A549 (cell line): ENCODE results near the gene KDM8. TPM values are rescaled to one million over a fixed set of nuclear protein-coding genes. Genes with fewer than 3 reads are reported as not detected.

Source experiments
- ATAC-seq, 2 experiments: fragments of 200-7000 bp in 1 of 2; fragments of >200 bp in 1 of 2; cut with Nextera tagmentation in 1 of 2; cut with Tn5 transposase in 1 of 2; 3 replicates each; pipeline versions ENCODE4 v1.8.0 to v1.9.1; 2018 to 2020; ENCODE audit warnings: mild to moderate bottlenecking in 1 of 2, moderate library complexity in 1 of 2
- CTCF ChIA-PET: fragments of 300-600 bp; sonication (Branson Sonifier 250); formaldehyde crosslinking; extraction: SDS; loops from one replicate; lab custom pipeline; 2021; ENCODE audit warnings: antibody characterized with exemption, inconsistent platforms; lab: Yijun Ruan, JAX
- POLR2A ChIA-PET: fragments of 350-600 bp; formaldehyde crosslinking; extraction: SDS; loops from one replicate; lab custom pipeline; 2021; ENCODE audit warnings: antibody characterized with exemption, inconsistent platforms; lab: Yijun Ruan, JAX
- DNase-seq, 2 experiments: peaks; one replicate each; pipeline versions ENCODE4 v3.0.0 to v3.0.0-alpha.2; 2011 to 2016; ENCODE audit warnings: low read depth in 1 of 2, low spot score in 1 of 2
- FAIRE-seq: peaks from 2 replicates; lab custom pipeline; 2011; peaks lifted over from hg19 to GRCh38; lab: Jason Lieb, UNC
- H3K27ac ChIP-seq, 2 experiments: fragments of >200 bp; sonication (Bioruptor Twin); formaldehyde crosslinking; 3 replicates each; pipeline ENCODE4 v1.5.1; 2016 to 2017
- H3K4me1 ChIP-seq: fragments of >200 bp; sonication (Bioruptor Twin); formaldehyde crosslinking; 3 replicates; pipeline ENCODE4 v1.6.1; 2016
- H3K4me2 ChIP-seq: fragments of >200 bp; sonication (Bioruptor Twin); formaldehyde crosslinking; 3 replicates; pipeline ENCODE4 v1.6.1; 2016
- H3K4me3 ChIP-seq: fragments of >200 bp; sonication (Bioruptor Twin); formaldehyde crosslinking; 3 replicates; pipeline ENCODE4 v1.5.1; 2016
- H3K9me3 ChIP-seq: fragments of >200 bp; sonication (Bioruptor Twin); formaldehyde crosslinking; 3 replicates; pipeline ENCODE4 v1.6.1; 2016
- CBX2 ChIP-seq: fragments of 200-600 bp; sonication (generic); IDR thresholded peaks from 2 replicates; pipeline ENCODE4 v1.6.1; 2016; ENCODE audit warnings: low read depth, mild to moderate bottlenecking, borderline replicate concordance
- CBX8 ChIP-seq: fragments of 200-600 bp; sonication (generic); IDR thresholded peaks from 2 replicates; pipeline ENCODE4 v1.6.1; 2016
- EP300 ChIP-seq, 2 experiments: fragments of >200 bp; sonication (Bioruptor Twin); formaldehyde crosslinking; IDR thresholded peaks; 2 replicates in 1 of 2; 3 replicates in 1 of 2; pipeline ENCODE4 v1.6.1; 2016 to 2017
- FOSB ChIP-seq: fragments of 250-450 bp; sonication (Bioruptor Pico); IDR thresholded peaks from 2 replicates; pipeline ENCODE4 v1.5.0; 2020; ENCODE audit warnings: mild to moderate bottlenecking, moderate library complexity
- FOSL2 ChIP-seq, 2 experiments: fragments of 450-650 bp in 1 of 2; fragments of >200 bp in 1 of 2; sonication (Bioruptor Twin) in 1 of 2; formaldehyde crosslinking; IDR thresholded peaks; 2 replicates each; pipeline versions ENCODE4 v1.5.0 to v1.6.1; 2016 to 2020; ENCODE audit warnings: mild to moderate bottlenecking in 1 of 2, moderate library complexity in 1 of 2
- HOXB13 ChIP-seq: fragments of 250-450 bp; sonication (Bioruptor Pico); IDR thresholded peaks from 2 replicates; pipeline ENCODE4 v1.5.0; 2020; ENCODE audit warnings: low read depth, mild to moderate bottlenecking, moderate library complexity
- HOXB5 ChIP-seq: fragments of 250-450 bp; sonication (Bioruptor Pico); IDR thresholded peaks from 2 replicates; pipeline ENCODE4 v1.5.0; 2020; ENCODE audit warnings: mild to moderate bottlenecking, moderate library complexity
- JUN ChIP-seq, 2 experiments: fragments of >200 bp; sonication (Bioruptor Twin); formaldehyde crosslinking; IDR thresholded peaks; 2 replicates in 1 of 2; 3 replicates in 1 of 2; pipeline ENCODE4 v1.6.1; 2016 to 2017
- KDM1A ChIP-seq: fragments of 200-600 bp; sonication (generic); IDR thresholded peaks from 2 replicates; pipeline ENCODE4 v1.6.1; 2016; ENCODE audit warnings: low read depth, mild to moderate bottlenecking
- MAZ ChIP-seq: fragments of 150-350 bp; IDR thresholded peaks from 2 replicates; pipeline ENCODE4 v1.6.1; 2014; ENCODE audit warnings: antibody characterized with exemption, low read depth, low read length, borderline replicate concordance
- NR3C1 ChIP-seq: fragments of >200 bp; sonication (Bioruptor Twin); formaldehyde crosslinking; IDR thresholded peaks from 3 replicates; pipeline ENCODE4 v1.6.1; 2017
- RARB ChIP-seq: fragments of 250-450 bp; sonication (Bioruptor Pico); IDR thresholded peaks from 2 replicates; pipeline ENCODE4 v1.8.0; 2021; ENCODE audit warnings: mild to moderate bottlenecking, moderate library complexity
- RCOR1 ChIP-seq: fragments of 150-350 bp; IDR thresholded peaks from 2 replicates; pipeline ENCODE4 v1.6.1; 2014; ENCODE audit warnings: antibody characterized with exemption, low read length, low read depth
- SMC3 ChIP-seq: fragments of >200 bp; sonication (Bioruptor Twin); formaldehyde crosslinking; IDR thresholded peaks from 3 replicates; pipeline ENCODE4 v1.6.1; 2018; ENCODE audit warnings: inconsistent platforms
- SREBF2 ChIP-seq: fragments of 450-650 bp; IDR thresholded peaks from 2 replicates; pipeline ENCODE4 v1.6.1; 2014; ENCODE audit warnings: mild to moderate bottlenecking, moderate library complexity
- ZC3H11A ChIP-seq: fragments of 450-650 bp; IDR thresholded peaks from 2 replicates; pipeline ENCODE4 v1.6.1; 2014; ENCODE audit warnings: antibody characterized with exemption, mild to moderate bottlenecking
- WGBS: methylation state at CpG from one replicate; pipeline ENCODE4 v1.1.6; 2017; ENCODE audit errors: missing lambda C conversion rate; 5-methylcytosine and 5-hydroxymethylcytosine counted together
- polyA plus RNA-seq, 4 experiments: library from polyadenylated mRNA; depleted of rRNA in 3 of 4; stranded (reverse); fragments of >200 nt; fragmentation: RNase III in 1 of 4; extraction: RNeasy Plus Mini Kit Qiagen cat#74134 plus additional on column Dnase treatment in 1 of 4; gene quantifications; 2 replicates in 3 of 4; 3 replicates in 1 of 4; pipeline ENCODE4 v1.2.3, GENCODE V29; 2011 to 2017
- TF ChIP-seq, protein P1 (sequence below): fragments of >200 bp; sonication (Bioruptor Twin); formaldehyde crosslinking; IDR thresholded peaks from 3 replicates; pipeline ENCODE4 v1.5.1; 2016
- TF ChIP-seq, protein P2 (sequence below): IDR thresholded peaks from 2 replicates; pipeline ENCODE4 v1.6.1; 2012
- TF ChIP-seq, protein P3 (sequence below): fragments of 200-600 bp; sonication (generic); IDR thresholded peaks from 2 replicates; pipeline ENCODE4 v1.6.1; 2016; ENCODE audit warnings: antibody characterized with exemption, mild to moderate bottlenecking, moderate library complexity

Gene KDM8
- polyA plus RNA-seq, 2 of the 4 experiments (the other 2 are of a cell fraction): 1.6 to 2.3 TPM

DNA sequence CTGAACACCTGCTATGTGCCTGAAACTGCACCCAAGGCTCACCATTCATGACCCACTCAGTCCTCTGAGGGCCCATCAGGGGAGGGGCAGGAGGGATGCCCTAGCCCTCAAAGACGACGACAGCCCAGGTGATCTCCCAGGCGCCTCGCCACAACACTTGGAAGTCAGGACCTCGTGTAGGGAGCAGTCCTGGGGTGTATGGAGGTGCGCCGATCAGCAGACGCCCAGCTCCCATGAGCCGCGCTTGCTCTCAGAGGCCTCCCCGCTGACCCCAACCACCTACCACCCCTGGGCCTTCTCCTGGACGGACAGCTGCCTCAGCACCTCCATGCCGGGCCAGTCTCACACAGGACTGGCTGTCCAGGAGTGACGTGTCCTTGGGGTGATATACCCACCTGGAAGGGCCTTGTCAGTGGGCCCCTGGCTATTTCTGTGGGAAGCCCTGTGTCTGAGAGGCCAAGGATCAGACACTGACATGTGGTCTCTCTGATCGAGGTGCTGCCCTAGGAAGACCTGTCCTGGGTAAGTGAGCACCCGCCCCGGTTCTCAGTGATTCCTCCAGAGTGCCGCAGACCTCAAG lies 26.7 kb downstream of the KDM8 start:
- POLR2A ChIA-PET: no interaction called here
- DNase-seq (no peak), FAIRE-seq (no peak), ATAC-seq (no peak)
- 86% methylated on average over 10 of the region's 18 CpGs for WGBS
- no peak overlapping the region for H3K4me2 ChIP-seq
- H3K9me3 ChIP-seq: no peaks in the 10 kb centered on the region
- CTCF ChIA-PET: interaction anchor here (0.6 to 16.7 kb wide), 6 partner anchors 11 to 222 kb away, joined by 3 to 291 read pairs (median 4); no protein-coding TSS in a partner anchor
- peaks cover 3% of the 10 kb centered on the region; the same call in 2 of the 3 replicates for H3K4me1 ChIP-seq
- H3K27ac ChIP-seq: no peak overlapping the region
- no peak for TF ChIP-seq ZC3H11A
- TF ChIP-seq FOSB (CRISPR knock-in tag): no peak
- TF ChIP-seq HOXB13 (CRISPR knock-in tag): no peak
- no peak for TF ChIP-seq SMC3
- TF ChIP-seq, protein P1, sequence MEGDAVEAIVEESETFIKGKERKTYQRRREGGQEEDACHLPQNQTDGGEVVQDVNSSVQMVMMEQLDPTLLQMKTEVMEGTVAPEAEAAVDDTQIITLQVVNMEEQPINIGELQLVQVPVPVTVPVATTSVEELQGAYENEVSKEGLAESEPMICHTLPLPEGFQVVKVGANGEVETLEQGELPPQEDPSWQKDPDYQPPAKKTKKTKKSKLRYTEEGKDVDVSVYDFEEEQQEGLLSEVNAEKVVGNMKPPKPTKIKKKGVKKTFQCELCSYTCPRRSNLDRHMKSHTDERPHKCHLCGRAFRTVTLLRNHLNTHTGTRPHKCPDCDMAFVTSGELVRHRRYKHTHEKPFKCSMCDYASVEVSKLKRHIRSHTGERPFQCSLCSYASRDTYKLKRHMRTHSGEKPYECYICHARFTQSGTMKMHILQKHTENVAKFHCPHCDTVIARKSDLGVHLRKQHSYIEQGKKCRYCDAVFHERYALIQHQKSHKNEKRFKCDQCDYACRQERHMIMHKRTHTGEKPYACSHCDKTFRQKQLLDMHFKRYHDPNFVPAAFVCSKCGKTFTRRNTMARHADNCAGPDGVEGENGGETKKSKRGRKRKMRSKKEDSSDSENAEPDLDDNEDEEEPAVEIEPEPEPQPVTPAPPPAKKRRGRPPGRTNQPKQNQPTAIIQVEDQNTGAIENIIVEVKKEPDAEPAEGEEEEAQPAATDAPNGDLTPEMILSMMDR: no peak
- H3K4me3 ChIP-seq: no peak overlapping the region

DNA sequence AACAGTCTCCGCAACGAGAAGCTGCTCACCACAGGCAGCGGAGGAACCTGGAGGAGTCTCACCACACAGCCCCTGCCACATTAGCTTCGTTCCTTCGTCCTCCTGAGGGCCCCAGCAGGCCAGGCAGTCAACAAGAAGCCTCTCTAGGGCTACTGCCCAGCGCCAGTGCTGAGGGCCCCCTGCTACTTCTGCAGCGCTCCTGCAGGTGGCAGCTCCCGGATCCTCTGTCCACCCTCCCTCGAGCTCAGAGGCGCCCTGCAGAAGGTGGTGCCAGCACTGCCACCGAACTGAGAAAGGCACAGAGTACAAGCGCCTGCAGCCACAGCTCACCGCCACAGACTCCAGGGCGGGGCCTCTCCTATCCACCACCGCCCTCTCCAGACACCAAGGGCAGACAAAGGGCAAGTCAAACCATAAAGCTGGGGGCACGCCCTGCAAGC lies 27.3 kb downstream of the KDM8 start:
- DNase-seq (no peak), FAIRE-seq (no peak), ATAC-seq (peak in 1 of 2 experiments; percentile 48; a peak in 3 of 6 replicates)
- H3K4me2 ChIP-seq: no peak overlapping the region
- no peaks in the 10 kb centered on the region for H3K9me3 ChIP-seq
- ChIA-PET CTCF (interaction anchor here (1.2 to 16.7 kb wide), 3 partner anchors 12 to 145 kb away, joined by 4 to 291 read pairs (median 5); no protein-coding TSS in a partner anchor), POLR2A (no interaction called here)
- H3K27ac ChIP-seq: no peak overlapping the region
- H3K4me3 ChIP-seq: no peak overlapping the region
- H3K4me1 ChIP-seq: peaks cover 9% of the 10 kb centered on the region
- 97% methylated on average over 8 of the region's 16 CpGs for WGBS
- TF ChIP-seq NR3C1 (no peak), ZC3H11A (no peak), CBX8 (no peak), CBX2 (no peak), MAZ (no peak), RARB (CRISPR knock-in tag) (no peak), JUN (IDR thresholded peaks at IDR 0.05) (no peak), KDM1A (no peak), SMC3 (no peak), EP300 (IDR thresholded peaks at IDR 0.05) (no peak), SREBF2 (no peak), HOXB5 (no peak), FOSL2 (IDR thresholded peaks at IDR 0.05) (no peak), FOSL2 (CRISPR knock-in tag; IDR thresholded peaks at IDR 0.05) (no peak), RCOR1 (no peak)
- TF ChIP-seq, protein P2, sequence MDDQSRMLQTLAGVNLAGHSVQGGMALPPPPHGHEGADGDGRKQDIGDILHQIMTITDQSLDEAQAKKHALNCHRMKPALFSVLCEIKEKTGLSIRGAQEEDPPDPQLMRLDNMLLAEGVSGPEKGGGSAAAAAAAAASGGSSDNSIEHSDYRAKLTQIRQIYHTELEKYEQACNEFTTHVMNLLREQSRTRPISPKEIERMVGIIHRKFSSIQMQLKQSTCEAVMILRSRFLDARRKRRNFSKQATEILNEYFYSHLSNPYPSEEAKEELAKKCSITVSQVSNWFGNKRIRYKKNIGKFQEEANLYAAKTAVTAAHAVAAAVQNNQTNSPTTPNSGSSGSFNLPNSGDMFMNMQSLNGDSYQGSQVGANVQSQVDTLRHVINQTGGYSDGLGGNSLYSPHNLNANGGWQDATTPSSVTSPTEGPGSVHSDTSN: no peak
- TF ChIP-seq, protein P3, sequence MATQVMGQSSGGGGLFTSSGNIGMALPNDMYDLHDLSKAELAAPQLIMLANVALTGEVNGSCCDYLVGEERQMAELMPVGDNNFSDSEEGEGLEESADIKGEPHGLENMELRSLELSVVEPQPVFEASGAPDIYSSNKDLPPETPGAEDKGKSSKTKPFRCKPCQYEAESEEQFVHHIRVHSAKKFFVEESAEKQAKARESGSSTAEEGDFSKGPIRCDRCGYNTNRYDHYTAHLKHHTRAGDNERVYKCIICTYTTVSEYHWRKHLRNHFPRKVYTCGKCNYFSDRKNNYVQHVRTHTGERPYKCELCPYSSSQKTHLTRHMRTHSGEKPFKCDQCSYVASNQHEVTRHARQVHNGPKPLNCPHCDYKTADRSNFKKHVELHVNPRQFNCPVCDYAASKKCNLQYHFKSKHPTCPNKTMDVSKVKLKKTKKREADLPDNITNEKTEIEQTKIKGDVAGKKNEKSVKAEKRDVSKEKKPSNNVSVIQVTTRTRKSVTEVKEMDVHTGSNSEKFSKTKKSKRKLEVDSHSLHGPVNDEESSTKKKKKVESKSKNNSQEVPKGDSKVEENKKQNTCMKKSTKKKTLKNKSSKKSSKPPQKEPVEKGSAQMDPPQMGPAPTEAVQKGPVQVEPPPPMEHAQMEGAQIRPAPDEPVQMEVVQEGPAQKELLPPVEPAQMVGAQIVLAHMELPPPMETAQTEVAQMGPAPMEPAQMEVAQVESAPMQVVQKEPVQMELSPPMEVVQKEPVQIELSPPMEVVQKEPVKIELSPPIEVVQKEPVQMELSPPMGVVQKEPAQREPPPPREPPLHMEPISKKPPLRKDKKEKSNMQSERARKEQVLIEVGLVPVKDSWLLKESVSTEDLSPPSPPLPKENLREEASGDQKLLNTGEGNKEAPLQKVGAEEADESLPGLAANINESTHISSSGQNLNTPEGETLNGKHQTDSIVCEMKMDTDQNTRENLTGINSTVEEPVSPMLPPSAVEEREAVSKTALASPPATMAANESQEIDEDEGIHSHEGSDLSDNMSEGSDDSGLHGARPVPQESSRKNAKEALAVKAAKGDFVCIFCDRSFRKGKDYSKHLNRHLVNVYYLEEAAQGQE: no peak
